ENCODE results near the gene DNAJB1.

Gene DNAJB1

GRCh38 chr19:14494411-14494810, 23.8 kb downstream of the DNAJB1 start:
- DNase-seq: no peak

- DNase-seq: no peak
These were observed 25.4 kb downstream of the DNAJB1 start for GRCh38 chr19:14492756-14493337.

GRCh38 chr19:14487370-14488125, 30.6 kb downstream of the DNAJB1 start:
- DNase-seq: no peak

- DNase-seq: no peak
These were observed 35.8 kb downstream of the DNAJB1 start for GRCh38 chr19:14482172-14482941.

GRCh38 chr19:14480700-14481079, 37.5 kb downstream of the DNAJB1 start:
- no peak for DNase-seq

GRCh38 chr19:14479975-14480699, 38.1 kb downstream of the DNAJB1 start:
- no peak for DNase-seq

GRCh38 chr19:14479309-14479974, 38.8 kb downstream of the DNAJB1 start:
- DNase-seq: no peak

GRCh38 chr19:14478113-14478545, 40.1 kb downstream of the DNAJB1 start:
- no peak for DNase-seq

- no peak for DNase-seq
These were observed 40.6 kb downstream of the DNAJB1 start for GRCh38 chr19:14477418-14478112.

- no peak for DNase-seq
These were observed 41.4 kb downstream of the DNAJB1 start for GRCh38 chr19:14476673-14477401.

- DNase-seq: no peak
These were observed 41.9 kb downstream of the DNAJB1 start for GRCh38 chr19:14476327-14476672.

GRCh38 chr19:14475251-14476073, 42.7 kb downstream of the DNAJB1 start, which contains the start of gene PTGER1:
Gene PTGER1 (minus strand): TSS chr19:14475354. CDS start chr19:14474320, 1,034 bp downstream.
- no peak for DNase-seq

- no peak for DNase-seq
These were observed 43.4 kb downstream of the DNAJB1 start for GRCh38 chr19:14474827-14475226.

- no peak for DNase-seq
These were observed 44.1 kb downstream of the DNAJB1 start for GRCh38 chr19:14473978-14474578.

- no peak for DNase-seq
These were observed 44.9 kb downstream of the DNAJB1 start for GRCh38 chr19:14473073-14473977.

GRCh38 chr19:14472202-14472938, 45.8 kb downstream of the DNAJB1 start:
- DNase-seq: peak; percentile 29

GRCh38 chr19:14471436-14472187, 46.6 kb downstream of the DNAJB1 start:
- DNase-seq: no peak

Data from NCI-H1694 (cell line).